HepG2 (cell line): Measurements from ENCODE around the gene SYP. TPM values are rescaled to one million over a fixed set of nuclear protein-coding genes. Genes with fewer than 3 reads are reported as not detected.

Experiments used
- ATAC-seq: fragments of 200-7000 bp; cut with Tn5 transposase; 3 replicates; pipeline ENCODE4 v1.9.1; 2020; ENCODE audit warnings: mild to moderate bottlenecking, moderate library complexity
- BruUV-seq: library from RNA; stranded (reverse); fragments of 400-500 nt; replicated peaks from 2 replicates; lab custom pipeline; 2021; lab: Mats Ljungman, UMichigan
- CTCF ChIA-PET: fragments of 300-600 bp; formaldehyde crosslinking; extraction: SDS; loops from one replicate; lab custom pipeline; 2021; ENCODE audit warnings: low total read pairs, inconsistent platforms, low intra/inter-chr PET ratio; lab: Yijun Ruan, JAX
- POLR2A ChIA-PET: fragments of 350-600 bp; sonication (Branson Sonifier 250); formaldehyde crosslinking; loops from one replicate; lab custom pipeline; 2020; ENCODE audit warnings: antibody characterized with exemption, inconsistent platforms; lab: Yijun Ruan, JAX
- DNase-seq: peaks from one replicate; pipeline ENCODE4 v3.0.0-alpha.2; 2015; ENCODE audit warnings: low spot score
- FAIRE-seq: peaks from 3 replicates; lab custom pipeline; 2011; peaks lifted over from hg19 to GRCh38; lab: Jason Lieb, UNC
- H2AFZ ChIP-seq: one replicate; pipeline ENCODE4 v1.6.1; 2011; ENCODE audit warnings: low read length, inconsistent platforms
- H3K27ac ChIP-seq: fragments of 300-600 bp; 3 replicates; pipeline ENCODE4 v1.8.0; 2011; ENCODE audit warnings: mixed run types, mild to moderate bottlenecking, mixed read lengths, low read length, inconsistent platforms; ENCODE audit not compliant: insufficient read depth; ENCODE audit errors: extremely low read length
- H3K27me3 ChIP-seq, 2 experiments: fragments of 200-600 bp in 1 of 2; 2 replicates in 1 of 2; 3 replicates in 1 of 2; pipeline versions ENCODE4 v1.6.0 to v1.8.0; 2011; ENCODE audit warnings: low read length in 2 of 2, mild to moderate bottlenecking in 2 of 2, moderate library complexity in 2 of 2, inconsistent platforms in 1 of 2; ENCODE audit not compliant: insufficient read depth in 2 of 2, control insufficient read depth in 1 of 2
- H3K36me3 ChIP-seq, 2 experiments: fragments of 200-600 bp in 1 of 2; replicated peaks in 1 of 2; 2 replicates in 1 of 2; 3 replicates in 1 of 2; pipeline versions ENCODE4 v1.5.1 to v1.8.0; 2011; ENCODE audit warnings: low read length in 2 of 2, inconsistent platforms in 1 of 2; ENCODE audit not compliant: insufficient read depth in 2 of 2, control insufficient read depth in 1 of 2
- H3K4me1 ChIP-seq: 2 replicates; pipeline ENCODE4 v1.5.1; 2012; ENCODE audit warnings: low read length, inconsistent platforms; ENCODE audit not compliant: insufficient read depth
- H3K4me2 ChIP-seq: 2 replicates; pipeline ENCODE4 v1.6.0; 2011; ENCODE audit warnings: low read depth, low read length, inconsistent platforms
- H3K4me3 ChIP-seq, 3 experiments: fragments of 200-600 bp in 1 of 3; sonication (generic), shearing (Covaris generic) in 1 of 3; replicated peaks in 1 of 3; 2 replicates each; pipeline ENCODE4 v1.5.1; 2011 to 2016; ENCODE audit warnings: low read length in 3 of 3, inconsistent platforms in 2 of 3, low read depth in 2 of 3, mild to moderate bottlenecking in 2 of 3, control low read depth in 1 of 3, mixed read lengths in 1 of 3; ENCODE audit not compliant: insufficient read depth in 1 of 3
- H3K79me2 ChIP-seq: one replicate; pipeline ENCODE4 v1.6.1; 2011; ENCODE audit warnings: low read length, inconsistent platforms; ENCODE audit not compliant: insufficient read depth
- H3K9ac ChIP-seq: 2 replicates; pipeline ENCODE4 v1.6.0; 2011; ENCODE audit warnings: mild to moderate bottlenecking, low read depth, low read length, inconsistent platforms; ENCODE audit not compliant: insufficient read depth
- H3K9me3 ChIP-seq: 2 replicates; pipeline ENCODE4 v1.5.1; 2012; ENCODE audit warnings: mild to moderate bottlenecking, low read length
- H4K20me1 ChIP-seq: 2 replicates; pipeline ENCODE4 v1.6.0; 2011; ENCODE audit warnings: inconsistent platforms, mild to moderate bottlenecking, low read length, moderate library complexity; ENCODE audit not compliant: insufficient read depth
- BHLHE40 ChIP-seq: IDR thresholded peaks from 2 replicates; pipeline ENCODE4 v1.6.1; 2011; ENCODE audit warnings: low read length, improper control_type of control experiment
- HMG20A ChIP-seq: IDR thresholded peaks from 2 replicates; pipeline ENCODE4 v1.6.1; 2016; ENCODE audit warnings: borderline replicate concordance
- HNRNPH1 ChIP-seq: fragments of 200-400 bp; formaldehyde crosslinking; optimal IDR thresholded peaks from 2 replicates; pipeline ENCODE3; 2017; ENCODE audit warnings: mild to moderate bottlenecking, low read depth, low read length
- IRF2 ChIP-seq: IDR thresholded peaks from 2 replicates; pipeline ENCODE4 v1.6.1; 2018; ENCODE audit warnings: missing genetic modification reagents, missing compliant biosample characterization
- MXD4 ChIP-seq: IDR thresholded peaks from 2 replicates; pipeline ENCODE4 v1.6.1; 2016; ENCODE audit warnings: mild to moderate bottlenecking, missing biosample characterization, missing genetic modification reagents
- RFX5 ChIP-seq: IDR thresholded peaks from 2 replicates; pipeline ENCODE4 v1.6.1; 2011; ENCODE audit warnings: low read depth, low read length, improper control_type of control experiment
- YY1 ChIP-seq: IDR thresholded peaks from 2 replicates; pipeline ENCODE4 v1.6.1; 2011; ENCODE audit warnings: low read length, low read depth, moderate library complexity, mild to moderate bottlenecking; ENCODE audit not compliant: insufficient read depth, insufficient replicate concordance
- ZFX ChIP-seq: sonication (generic); formaldehyde crosslinking; IDR thresholded peaks from 2 replicates; pipeline ENCODE4 v1.4.0; 2020; ENCODE audit warnings: mild to moderate bottlenecking, low read depth, missing genetic modification reagents, moderate library complexity
- ZNF33B ChIP-seq: sonication (generic); formaldehyde crosslinking; IDR thresholded peaks from 2 replicates; pipeline ENCODE4 v1.5.1; 2020; ENCODE audit warnings: mild to moderate bottlenecking, missing genetic modification reagents
- ZNF382 ChIP-seq: sonication (generic); formaldehyde crosslinking; IDR thresholded peaks from 2 replicates; pipeline ENCODE4 v1.5.0; 2020; ENCODE audit warnings: missing genetic modification reagents, mild to moderate bottlenecking, borderline replicate concordance
- ZNF607 ChIP-seq: sonication (generic); formaldehyde crosslinking; IDR thresholded peaks from 2 replicates; pipeline ENCODE4 v1.5.1; 2020; ENCODE audit warnings: missing genetic modification reagents, mild to moderate bottlenecking, borderline replicate concordance
- ZNF660 ChIP-seq: sonication (generic); formaldehyde crosslinking; IDR thresholded peaks from 2 replicates; pipeline ENCODE4 v1.5.1; 2020; ENCODE audit warnings: mild to moderate bottlenecking, low read depth, missing genetic modification reagents, borderline replicate concordance
- ZSCAN29 ChIP-seq: sonication (generic); formaldehyde crosslinking; conservative IDR thresholded peaks from 2 replicates; pipeline ENCODE4 v1.4.0; 2020; ENCODE audit warnings: mild to moderate bottlenecking, missing genetic modification reagents
- WGBS: methylation state at CpG from one replicate; pipeline ENCODE4 v1.1.6; 2017; ENCODE audit warnings: low lambda C conversion rate; 5-methylcytosine and 5-hydroxymethylcytosine counted together
- in situ Hi-C: cut with HindIII; loops from 2 replicates; pipeline ENCODE4 v1.10.0; 2017; ENCODE audit warnings: low pct_unique_long_range_greater_than_20kb; ENCODE audit not compliant: extremely low pct_ligation_motif_present
- intact Hi-C: fragments of 100-400 bp; cut with micrococcal nuclease; formaldehyde crosslinking; loops from one replicate; pipeline ENCODE4 v1.10.0; 2022; ENCODE audit not compliant: unreplicated experiment
- polyA plus RNA-seq, 8 experiments: library from polyadenylated mRNA; depleted of rRNA in 3 of 8; stranded (reverse) in 7 of 8; unstranded in 1 of 8; fragments of >200 nt; fragmentation: Illumina TruSeq in 4 of 8; extraction: Trizol in 4 of 8; gene quantifications; 2 replicates each; pipeline versions ENCODE4 v1.2.1 to v1.2.3, GENCODE V29; 2011 to 2016; ENCODE audit warnings: low read depth in 4 of 8, missing spikeins in 1 of 8, mixed read lengths in 1 of 8; ENCODE audit not compliant: insufficient read depth in 1 of 8
- total RNA-seq, 5 experiments: library from RNA; depleted of rRNA; stranded (reverse); fragments of >200 nt; fragmentation: Illumina TruSeq; extraction: Trizol; gene quantifications; 2 replicates each; pipeline ENCODE4 v1.2.3, GENCODE V29; 2016; ENCODE audit warnings: low read depth in 1 of 5
- TF ChIP-seq, protein P1 (sequence below): IDR thresholded peaks from 2 replicates; pipeline ENCODE4 v1.6.1; 2016
- TF ChIP-seq, protein P2 (sequence below): sonication (generic); formaldehyde crosslinking; IDR thresholded peaks from 2 replicates; pipeline ENCODE4 v1.4.0; 2020; ENCODE audit warnings: missing genetic modification reagents
- TF ChIP-seq, protein P3 (sequence below): sonication (generic); formaldehyde crosslinking; IDR thresholded peaks from 2 replicates; pipeline ENCODE4 v1.4.0; 2020; ENCODE audit warnings: missing genetic modification reagents

The SYP gene
- total and polyA plus RNA-seq, 2 of the 13 experiments (the other 11 are each of a cell fraction or from before 2014, with no cell fraction given) = 2.0 to 2.5 TPM

DNA sequence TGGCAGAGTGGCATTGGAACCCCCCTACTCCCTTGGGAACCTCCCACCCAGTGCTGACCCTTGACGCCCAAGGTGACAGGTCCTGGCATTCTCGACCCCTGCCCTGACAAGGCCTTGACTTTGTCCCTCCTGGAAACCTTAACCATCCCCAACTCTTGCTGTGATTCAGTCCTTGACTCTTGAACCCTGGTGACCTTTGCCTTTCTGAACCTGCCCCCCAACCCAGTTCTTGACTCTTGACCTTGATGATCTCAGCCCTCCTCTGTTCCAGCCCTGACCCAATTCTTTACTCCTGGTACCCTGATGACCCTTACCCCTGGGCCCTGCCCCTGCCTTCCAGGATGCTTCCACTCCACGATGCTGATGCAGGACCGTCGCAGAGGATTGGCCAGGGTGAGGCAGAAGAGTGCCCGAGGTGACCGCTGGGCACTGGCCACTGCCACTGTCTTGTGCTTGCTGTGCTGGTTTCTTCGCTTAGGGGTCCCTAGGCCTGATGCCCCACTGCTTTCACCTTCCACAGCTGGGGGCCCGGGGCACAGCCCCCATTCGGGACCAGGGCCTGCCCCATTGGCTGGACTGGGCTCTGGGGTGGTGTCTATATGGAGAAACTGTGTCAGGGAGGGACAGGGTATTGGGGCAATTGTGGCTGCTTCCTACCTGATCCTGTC lies 31.5 kb upstream of the SYP start:
- DNase-seq = no peak
- H3K4me1 ChIP-seq = peaks cover 4% of the 10 kb centered on the region; the same call in 1 of the 2 replicates
- no peaks in the 10 kb centered on the region for H3K79me2 ChIP-seq
- in situ Hi-C loops (no loop called here), intact Hi-C loops (no loop called here)
- no peaks in the 10 kb centered on the region for H3K36me3 ChIP-seq
- H4K20me1 ChIP-seq = no peaks in the 10 kb centered on the region
- ChIA-PET POLR2A (interaction anchor here (2.1 kb wide), 1 partner anchor 41 kb away, joined by 8 read pairs; no protein-coding TSS in a partner anchor), CTCF (no interaction called here)
- H2AFZ ChIP-seq = no peak overlapping the region
- peak overlapping the region in 1 of 3 experiments; percentile 60; a peak in 1 of 6 replicates for H3K4me3 ChIP-seq
- no TSS peak for BruUV-seq
- no peak overlapping the region for H3K27ac ChIP-seq
- no peak for FAIRE-seq
- WGBS = 91% methylated on average over 6 of the region's 10 CpGs
- TF ChIP-seq ZNF660 (no peak), IRF2 (CRISPR knock-in tag) (no peak), HNRNPH1 (no peak), BHLHE40 (no peak), ZNF33B (no peak), YY1 (no peak), HMG20A (no peak), ZSCAN29 (no peak), ZFX (no peak), RFX5 (no peak), ZNF607 (CRISPR knock-in tag) (no peak), MXD4 (CRISPR knock-in tag) (no peak), ZNF382 (CRISPR knock-in tag) (no peak)
- TF ChIP-seq, protein P1, sequence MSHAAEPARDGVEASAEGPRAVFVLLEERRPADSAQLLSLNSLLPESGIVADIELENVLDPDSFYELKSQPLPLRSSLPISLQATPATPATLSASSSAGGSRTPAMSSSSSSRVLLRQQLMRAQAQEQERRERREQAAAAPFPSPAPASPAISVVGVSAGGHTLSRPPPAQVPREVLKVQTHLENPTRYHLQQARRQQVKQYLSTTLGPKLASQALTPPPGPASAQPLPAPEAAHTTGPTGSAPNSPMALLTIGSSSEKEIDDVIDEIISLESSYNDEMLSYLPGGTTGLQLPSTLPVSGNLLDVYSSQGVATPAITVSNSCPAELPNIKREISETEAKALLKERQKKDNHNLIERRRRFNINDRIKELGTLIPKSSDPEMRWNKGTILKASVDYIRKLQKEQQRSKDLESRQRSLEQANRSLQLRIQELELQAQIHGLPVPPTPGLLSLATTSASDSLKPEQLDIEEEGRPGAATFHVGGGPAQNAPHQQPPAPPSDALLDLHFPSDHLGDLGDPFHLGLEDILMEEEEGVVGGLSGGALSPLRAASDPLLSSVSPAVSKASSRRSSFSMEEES = no peak
- TF ChIP-seq, protein P2, sequence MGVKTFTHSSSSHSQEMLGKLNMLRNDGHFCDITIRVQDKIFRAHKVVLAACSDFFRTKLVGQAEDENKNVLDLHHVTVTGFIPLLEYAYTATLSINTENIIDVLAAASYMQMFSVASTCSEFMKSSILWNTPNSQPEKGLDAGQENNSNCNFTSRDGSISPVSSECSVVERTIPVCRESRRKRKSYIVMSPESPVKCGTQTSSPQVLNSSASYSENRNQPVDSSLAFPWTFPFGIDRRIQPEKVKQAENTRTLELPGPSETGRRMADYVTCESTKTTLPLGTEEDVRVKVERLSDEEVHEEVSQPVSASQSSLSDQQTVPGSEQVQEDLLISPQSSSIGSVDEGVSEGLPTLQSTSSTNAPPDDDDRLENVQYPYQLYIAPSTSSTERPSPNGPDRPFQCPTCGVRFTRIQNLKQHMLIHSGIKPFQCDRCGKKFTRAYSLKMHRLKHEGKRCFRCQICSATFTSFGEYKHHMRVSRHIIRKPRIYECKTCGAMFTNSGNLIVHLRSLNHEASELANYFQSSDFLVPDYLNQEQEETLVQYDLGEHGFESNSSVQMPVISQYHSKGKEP (CRISPR knock-in tag) = no peak
- TF ChIP-seq, protein P3, sequence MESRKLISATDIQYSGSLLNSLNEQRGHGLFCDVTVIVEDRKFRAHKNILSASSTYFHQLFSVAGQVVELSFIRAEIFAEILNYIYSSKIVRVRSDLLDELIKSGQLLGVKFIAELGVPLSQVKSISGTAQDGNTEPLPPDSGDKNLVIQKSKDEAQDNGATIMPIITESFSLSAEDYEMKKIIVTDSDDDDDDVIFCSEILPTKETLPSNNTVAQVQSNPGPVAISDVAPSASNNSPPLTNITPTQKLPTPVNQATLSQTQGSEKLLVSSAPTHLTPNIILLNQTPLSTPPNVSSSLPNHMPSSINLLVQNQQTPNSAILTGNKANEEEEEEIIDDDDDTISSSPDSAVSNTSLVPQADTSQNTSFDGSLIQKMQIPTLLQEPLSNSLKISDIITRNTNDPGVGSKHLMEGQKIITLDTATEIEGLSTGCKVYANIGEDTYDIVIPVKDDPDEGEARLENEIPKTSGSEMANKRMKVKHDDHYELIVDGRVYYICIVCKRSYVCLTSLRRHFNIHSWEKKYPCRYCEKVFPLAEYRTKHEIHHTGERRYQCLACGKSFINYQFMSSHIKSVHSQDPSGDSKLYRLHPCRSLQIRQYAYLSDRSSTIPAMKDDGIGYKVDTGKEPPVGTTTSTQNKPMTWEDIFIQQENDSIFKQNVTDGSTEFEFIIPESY = no peak
- TF ChIP-seq, all 625 proteins: peak for 0
- Histone ChIP-seq H3K27me3 (no peaks in the 10 kb centered on the region), H3K9me3 (no peaks in the 10 kb centered on the region), H3K4me2 (peak overlapping the region; percentile 66; the same call in 1 of the 2 replicates), H3K9ac (no peak overlapping the region)
- ATAC-seq = no peak
